Measurements from ENCODE around the gene SPSB1. TPM values are rescaled to one million over a fixed set of nuclear protein-coding genes. Genes with fewer than 3 reads are reported as not detected.

The SPSB1 gene
- total RNA-seq, 4 donors from 2014 or later, result 12.3 to 29.6 (median 20.7) TPM

GRCh38 chr1:9397997-9398526 lies 105.4 kb downstream of the SPSB1 start:
- Histone ChIP-seq H3K36me3 (no peaks in the 10 kb centered on the region), H3K9me3 (no peaks in the 10 kb centered on the region), H3K27ac (peak overlapping the region; percentile 9 to 71), H3K27me3 (no peaks in the 10 kb centered on the region), H3K4me1 (peaks cover 0 to 3% of the 10 kb centered on the region in 2 donors), H3K4me3 (no peak overlapping the region)
- TF ChIP-seq POLR2A (IDR thresholded peaks at IDR 0.05) (no peak), CTCF (IDR thresholded peaks at IDR 0.05) (no peak)
- DNase-seq, result peak; percentile 40 to 73
- intact Hi-C loops (cut with DNase I; ENCODE audit: low total_unique reads), result no loop called here

GRCh38 chr1:9399510-9400424 lies 107.1 kb downstream of the SPSB1 start:
- Histone ChIP-seq H3K27me3 (no peaks in the 10 kb centered on the region), H3K4me1 (peaks cover 0 to 3% of the 10 kb centered on the region in 2 donors), H3K27ac (peak overlapping the region in 1 of 2 donors; percentile 32), H3K4me3 (no peak overlapping the region), H3K36me3 (no peaks in the 10 kb centered on the region), H3K9me3 (no peaks in the 10 kb centered on the region)
- intact Hi-C loops (cut with DNase I; ENCODE audit: low total_unique reads), result no loop called here
- no peak for DNase-seq
- TF ChIP-seq POLR2A (IDR thresholded peaks at IDR 0.05) (no peak), CTCF (IDR thresholded peaks at IDR 0.05) (no peak)

GRCh38 chr1:9400425-9401079 lies 107.9 kb downstream of the SPSB1 start:
- H3K36me3 ChIP-seq, result no peaks in the 10 kb centered on the region
- H3K4me1 ChIP-seq, result peaks cover 0 to 3% of the 10 kb centered on the region in 2 donors
- DNase-seq, result no peak
- H3K9me3 ChIP-seq, result no peaks in the 10 kb centered on the region
- H3K27me3 ChIP-seq, result no peaks in the 10 kb centered on the region
- TF ChIP-seq POLR2A (IDR thresholded peaks at IDR 0.05), result no peak
- TF ChIP-seq CTCF (IDR thresholded peaks at IDR 0.05), result no peak
- no peak overlapping the region for H3K4me3 ChIP-seq
- intact Hi-C loops (cut with DNase I; ENCODE audit: low total_unique reads), result no loop called here
- H3K27ac ChIP-seq, result peak overlapping the region in 1 of 2 donors; percentile 32

GRCh38 chr1:9401080-9401453 lies 108.4 kb downstream of the SPSB1 start:
- Histone ChIP-seq H3K27me3 (no peaks in the 10 kb centered on the region), H3K4me1 (peaks cover 0 to 3% of the 10 kb centered on the region in 2 donors), H3K27ac (no peak overlapping the region), H3K4me3 (no peak overlapping the region), H3K36me3 (no peaks in the 10 kb centered on the region), H3K9me3 (no peaks in the 10 kb centered on the region)
- DNase-seq, result no peak
- intact Hi-C loops (cut with DNase I; ENCODE audit: low total_unique reads), result no loop called here
- TF ChIP-seq POLR2A (IDR thresholded peaks at IDR 0.05) (no peak), CTCF (IDR thresholded peaks at IDR 0.05) (no peak)

GRCh38 chr1:9402256-9402616 lies 109.5 kb downstream of the SPSB1 start:
- Histone ChIP-seq H3K36me3 (no peaks in the 10 kb centered on the region), H3K4me3 (no peak overlapping the region), H3K27me3 (no peaks in the 10 kb centered on the region), H3K27ac (no peak overlapping the region), H3K4me1 (peaks cover 0 to 3% of the 10 kb centered on the region in 2 donors), H3K9me3 (no peaks in the 10 kb centered on the region)
- intact Hi-C loops (cut with DNase I; ENCODE audit: low total_unique reads), result no loop called here
- TF ChIP-seq POLR2A (IDR thresholded peaks at IDR 0.05), result no peak
- no peak for TF ChIP-seq CTCF (IDR thresholded peaks at IDR 0.05)
- DNase-seq, result no peak

All from uterus (tissue), 4 donors.